OCI-LY3 (cell line): ENCODE data around the gene C1QL2.

Source experiments
- H2AFZ ChIP-seq: fragments of 200-600, 300-600 bp; shearing (Covaris generic); 2 replicates; pipeline ENCODE4 v1.6.0; 2014; ENCODE audit warnings: antibody characterized with exemption, low read depth, low read length
- H3K27ac ChIP-seq: fragments of 200-600, 300-600 bp; sonication (generic); 2 replicates; pipeline ENCODE4 v1.5.1; 2014; ENCODE audit warnings: mild to moderate bottlenecking, low read length, moderate library complexity, mixed read lengths
- H3K27me3 ChIP-seq: fragments of 200-600, 300-600 bp; sonication (generic); 2 replicates; pipeline ENCODE4 v1.6.1; 2014; ENCODE audit warnings: low read depth, low read length, mixed read lengths
- H3K36me3 ChIP-seq: fragments of 200-600, 300-600 bp; sonication (generic); replicated peaks from 2 replicates; pipeline ENCODE3; 2014; ENCODE audit warnings: low read depth, low read length, mixed read lengths
- H3K4me1 ChIP-seq: fragments of 300-600, 200-600 bp; sonication (generic); 2 replicates; pipeline ENCODE4 v1.6.1; 2014; ENCODE audit warnings: low read length, mixed read lengths
- H3K4me2 ChIP-seq: fragments of 200-600, 300-600 bp; sonication (generic); 2 replicates; pipeline ENCODE4 v1.6.1; 2014; ENCODE audit warnings: low read length, mixed read lengths
- H3K4me3 ChIP-seq: fragments of 300-600, 200-600 bp; sonication (generic); 2 replicates; pipeline ENCODE4 v1.5.1; 2014; ENCODE audit warnings: antibody characterized with exemption, mild to moderate bottlenecking, low read length, moderate library complexity
- H3K79me2 ChIP-seq: fragments of 300-600, 200-600 bp; shearing (Covaris generic); 2 replicates; pipeline ENCODE4 v1.6.1; 2014; ENCODE audit warnings: mild to moderate bottlenecking, low read length, mixed read lengths
- H3K9ac ChIP-seq: fragments of 300-600, 200-600 bp; shearing (Covaris generic); 2 replicates; pipeline ENCODE4 v1.6.0; 2014; ENCODE audit warnings: mild to moderate bottlenecking, low read length, moderate library complexity
- H3K9me3 ChIP-seq: fragments of 200-600, 300-600 bp; shearing (Covaris generic); 2 replicates; pipeline ENCODE4 v1.6.1; 2014; ENCODE audit warnings: low read length, mixed read lengths; ENCODE audit not compliant: insufficient read depth
- H4K20me1 ChIP-seq: fragments of 200-600, 300-600 bp; sonication (generic); 2 replicates; pipeline ENCODE4 v1.6.1; 2016; ENCODE audit warnings: low read length, mixed read lengths; ENCODE audit not compliant: insufficient read depth
- EZH2phosphoT487 ChIP-seq: fragments of 200-600 bp; shearing (Covaris generic); IDR thresholded peaks from 2 replicates; pipeline ENCODE4 v1.6.1; 2018; ENCODE audit warnings: antibody characterized with exemption, mixed run types, low read depth
- TF ChIP-seq, protein P1 (sequence below): fragments of 200-600, 300-600 bp; sonication (generic); IDR thresholded peaks from 2 replicates; pipeline ENCODE4 v1.5.1; 2014; ENCODE audit warnings: antibody characterized with exemption, low read length, low read depth

C1QL2 gene

DNA sequence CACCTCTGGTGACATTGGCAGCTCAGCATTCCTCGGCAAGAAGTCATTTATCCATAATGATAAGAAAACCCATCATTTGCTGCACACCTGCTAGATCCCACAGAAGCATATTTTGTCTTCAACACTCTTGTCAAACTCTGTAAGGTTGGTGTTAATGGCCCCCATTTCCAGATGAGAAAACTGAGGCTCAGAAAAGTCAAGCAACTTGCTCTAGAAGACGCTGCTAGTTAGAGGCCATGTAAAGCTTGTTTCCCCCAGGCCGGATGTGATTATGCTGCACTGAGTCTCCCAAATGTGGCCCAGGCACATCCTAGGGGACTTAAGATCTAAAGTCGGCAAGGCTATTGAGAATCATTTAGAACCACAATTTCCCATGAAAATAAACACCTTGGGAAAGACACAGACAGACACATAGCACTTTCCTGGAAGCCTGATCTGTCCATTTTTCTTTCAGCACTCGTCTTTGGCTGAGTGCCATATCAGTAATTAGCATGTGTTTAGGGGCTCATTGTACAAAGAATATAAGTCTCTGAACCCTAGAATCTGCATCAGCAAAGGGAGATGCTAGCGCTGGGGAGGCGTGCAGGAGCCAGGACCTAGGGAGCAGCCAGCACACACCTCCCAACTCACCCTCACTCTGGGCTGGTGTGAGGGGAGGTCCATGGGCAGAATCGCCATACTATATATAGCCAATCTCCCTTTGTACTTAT lies 39.3 kb downstream of the C1QL2 start:
- Histone ChIP-seq H3K79me2 (no peaks in the 10 kb centered on the region), H4K20me1 (no peaks in the 10 kb centered on the region), H3K4me1 (no peaks in the 10 kb centered on the region), H3K27me3 (peaks cover 7% of the 10 kb centered on the region; the same call in 1 of the 2 replicates), H3K9ac (no peak overlapping the region), H2AFZ (no peak overlapping the region), H3K9me3 (no peaks in the 10 kb centered on the region), H3K4me2 (no peak overlapping the region), H3K27ac (no peak overlapping the region), H3K36me3 (no peaks in the 10 kb centered on the region), H3K4me3 (no peak overlapping the region)
- TF ChIP-seq, protein P1, sequence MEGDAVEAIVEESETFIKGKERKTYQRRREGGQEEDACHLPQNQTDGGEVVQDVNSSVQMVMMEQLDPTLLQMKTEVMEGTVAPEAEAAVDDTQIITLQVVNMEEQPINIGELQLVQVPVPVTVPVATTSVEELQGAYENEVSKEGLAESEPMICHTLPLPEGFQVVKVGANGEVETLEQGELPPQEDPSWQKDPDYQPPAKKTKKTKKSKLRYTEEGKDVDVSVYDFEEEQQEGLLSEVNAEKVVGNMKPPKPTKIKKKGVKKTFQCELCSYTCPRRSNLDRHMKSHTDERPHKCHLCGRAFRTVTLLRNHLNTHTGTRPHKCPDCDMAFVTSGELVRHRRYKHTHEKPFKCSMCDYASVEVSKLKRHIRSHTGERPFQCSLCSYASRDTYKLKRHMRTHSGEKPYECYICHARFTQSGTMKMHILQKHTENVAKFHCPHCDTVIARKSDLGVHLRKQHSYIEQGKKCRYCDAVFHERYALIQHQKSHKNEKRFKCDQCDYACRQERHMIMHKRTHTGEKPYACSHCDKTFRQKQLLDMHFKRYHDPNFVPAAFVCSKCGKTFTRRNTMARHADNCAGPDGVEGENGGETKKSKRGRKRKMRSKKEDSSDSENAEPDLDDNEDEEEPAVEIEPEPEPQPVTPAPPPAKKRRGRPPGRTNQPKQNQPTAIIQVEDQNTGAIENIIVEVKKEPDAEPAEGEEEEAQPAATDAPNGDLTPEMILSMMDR, result no peak
- no peak for TF ChIP-seq EZH2phosphoT487

DNA sequence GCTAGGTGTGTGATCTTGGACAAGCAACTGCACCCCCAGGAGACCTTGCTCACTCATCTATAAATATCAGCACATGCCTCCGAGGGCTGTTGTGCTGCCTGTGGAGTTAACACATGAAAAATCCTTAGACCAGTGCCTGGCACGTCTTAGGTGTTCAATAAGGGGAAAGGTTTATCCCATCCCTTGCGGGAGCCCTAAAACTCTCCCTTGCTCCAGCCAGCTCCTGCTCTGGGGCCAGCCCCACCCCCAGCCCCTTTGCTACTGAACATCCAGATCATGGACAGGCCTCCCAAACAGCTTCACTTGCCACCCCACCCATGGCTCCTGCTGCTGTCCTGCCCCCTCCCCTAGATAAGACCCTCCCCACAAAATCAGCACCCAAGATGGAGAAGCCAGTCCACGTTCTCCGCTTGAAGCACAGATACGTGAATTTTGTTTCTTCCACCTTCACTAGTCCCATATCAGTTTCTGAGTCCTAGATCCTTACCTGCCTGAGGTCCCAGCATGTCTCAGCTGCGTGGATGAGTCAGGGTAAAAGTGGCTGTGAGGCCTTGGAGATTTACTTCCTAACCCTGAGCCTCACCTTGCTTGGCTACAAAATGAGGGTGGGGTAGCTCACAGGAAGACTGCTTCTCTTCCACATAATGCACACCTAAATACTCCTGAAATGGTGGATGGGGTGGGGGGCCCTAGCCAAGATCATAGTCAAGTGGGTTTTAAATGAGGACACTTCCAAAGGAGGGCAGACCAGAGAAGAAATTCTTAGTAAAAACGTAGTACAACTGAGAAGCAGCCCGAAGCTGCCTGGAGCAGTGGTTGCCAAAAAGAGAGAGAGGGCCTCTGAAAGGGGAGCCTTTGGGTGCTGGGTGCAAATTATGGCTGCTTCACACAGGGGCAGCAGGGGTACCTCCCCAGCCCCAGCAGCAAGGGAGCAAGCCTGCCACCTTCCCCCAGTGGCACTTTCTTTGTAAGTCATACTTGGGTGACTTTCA lies 40.4 kb downstream of the C1QL2 start:
- TF ChIP-seq EZH2phosphoT487, result no peak
- TF ChIP-seq, protein P1, result no peak
- Histone ChIP-seq H3K9ac (no peak overlapping the region), H3K4me3 (no peak overlapping the region), H3K27me3 (0 out of 2 replicates have a peak, but pooled peaks cover 3% of the 10 kb centered on the region), H3K4me1 (no peaks in the 10 kb centered on the region), H4K20me1 (no peaks in the 10 kb centered on the region), H3K4me2 (no peak overlapping the region), H3K36me3 (no peaks in the 10 kb centered on the region), H2AFZ (no peak overlapping the region), H3K79me2 (no peaks in the 10 kb centered on the region), H3K27ac (no peak overlapping the region), H3K9me3 (no peaks in the 10 kb centered on the region)

DNA sequence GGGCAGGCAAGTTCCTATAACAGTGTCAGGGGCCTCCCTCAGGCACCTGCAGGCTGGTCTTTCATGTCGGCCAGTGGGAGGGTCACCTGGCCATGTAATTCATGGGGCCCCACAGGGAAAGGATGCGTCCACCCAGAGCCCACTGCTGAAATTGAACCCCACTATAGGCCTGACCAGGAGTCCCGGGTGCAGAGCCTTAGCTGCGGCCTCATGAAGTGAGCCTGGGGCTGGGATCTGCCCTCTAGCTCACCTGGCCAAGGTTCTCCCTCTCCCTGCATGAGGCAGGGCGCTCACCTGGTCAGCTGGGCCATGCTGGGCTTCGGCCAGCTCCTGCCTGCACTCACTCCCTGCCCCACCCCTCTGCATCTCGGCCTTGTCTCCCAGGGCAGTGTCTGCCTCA lies 41.1 kb downstream of the C1QL2 start:
- no peak overlapping the region for H3K9ac ChIP-seq
- H4K20me1 ChIP-seq, result no peaks in the 10 kb centered on the region
- H3K27me3 ChIP-seq, result 0 out of 2 replicates have a peak, but pooled peaks cover 3% of the 10 kb centered on the region
- H3K4me1 ChIP-seq, result peaks cover under 1% of the 10 kb centered on the region; the same call in 1 of the 2 replicates
- no peaks in the 10 kb centered on the region for H3K36me3 ChIP-seq
- TF ChIP-seq, protein P1, result no peak
- TF ChIP-seq EZH2phosphoT487, result no peak
- no peak overlapping the region for H3K27ac ChIP-seq
- no peak overlapping the region for H3K4me3 ChIP-seq
- H3K4me2 ChIP-seq, result no peak overlapping the region
- no peaks in the 10 kb centered on the region for H3K79me2 ChIP-seq
- no peaks in the 10 kb centered on the region for H3K9me3 ChIP-seq
- H2AFZ ChIP-seq, result no peak overlapping the region
